Keratinocyte (primary cell): ENCODE measurements around the gene LRR1.

Experiments used
- EZH2 ChIP-seq: IDR thresholded peaks from one replicate; pipeline ENCODE4 v1.6.1; 2012; ENCODE audit warnings: inconsistent platforms, mild to moderate bottlenecking, low read length, moderate library complexity
- TF ChIP-seq, protein P1 (sequence below), 3 experiments: IDR thresholded peaks in 1 of 3; conservative IDR thresholded peaks in 1 of 3; optimal IDR thresholded peaks in 1 of 3; 2 replicates in 2 of 3; 3 replicates in 1 of 3; pipeline versions ENCODE3 to v1.5.1; 2011; ENCODE audit warnings: low read length in 3 of 3, mild to moderate bottlenecking in 3 of 3, moderate library complexity in 2 of 3, control low read depth in 1 of 3, inconsistent platforms in 1 of 3; ENCODE audit not compliant: insufficient read depth in 2 of 3; ENCODE audit errors: extremely low read depth in 1 of 3

DNA sequence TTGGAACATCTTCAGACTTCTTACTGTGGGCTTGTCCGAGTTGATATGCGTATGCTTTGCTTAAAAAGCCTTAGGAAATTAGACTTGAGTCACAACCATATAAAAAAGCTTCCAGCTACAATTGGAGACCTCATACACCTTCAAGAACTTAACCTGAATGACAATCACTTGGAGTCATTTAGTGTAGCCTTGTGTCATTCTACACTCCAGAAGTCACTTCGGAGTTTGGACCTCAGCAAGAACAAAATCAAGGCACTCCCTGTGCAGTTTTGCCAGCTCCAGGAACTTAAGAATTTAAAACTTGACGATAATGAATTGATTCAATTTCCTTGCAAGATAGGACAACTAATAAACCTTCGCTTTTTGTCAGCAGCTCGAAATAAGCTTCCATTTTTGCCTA is 8.8 kb downstream of the LRR1 start:
- TF ChIP-seq, protein P1, sequence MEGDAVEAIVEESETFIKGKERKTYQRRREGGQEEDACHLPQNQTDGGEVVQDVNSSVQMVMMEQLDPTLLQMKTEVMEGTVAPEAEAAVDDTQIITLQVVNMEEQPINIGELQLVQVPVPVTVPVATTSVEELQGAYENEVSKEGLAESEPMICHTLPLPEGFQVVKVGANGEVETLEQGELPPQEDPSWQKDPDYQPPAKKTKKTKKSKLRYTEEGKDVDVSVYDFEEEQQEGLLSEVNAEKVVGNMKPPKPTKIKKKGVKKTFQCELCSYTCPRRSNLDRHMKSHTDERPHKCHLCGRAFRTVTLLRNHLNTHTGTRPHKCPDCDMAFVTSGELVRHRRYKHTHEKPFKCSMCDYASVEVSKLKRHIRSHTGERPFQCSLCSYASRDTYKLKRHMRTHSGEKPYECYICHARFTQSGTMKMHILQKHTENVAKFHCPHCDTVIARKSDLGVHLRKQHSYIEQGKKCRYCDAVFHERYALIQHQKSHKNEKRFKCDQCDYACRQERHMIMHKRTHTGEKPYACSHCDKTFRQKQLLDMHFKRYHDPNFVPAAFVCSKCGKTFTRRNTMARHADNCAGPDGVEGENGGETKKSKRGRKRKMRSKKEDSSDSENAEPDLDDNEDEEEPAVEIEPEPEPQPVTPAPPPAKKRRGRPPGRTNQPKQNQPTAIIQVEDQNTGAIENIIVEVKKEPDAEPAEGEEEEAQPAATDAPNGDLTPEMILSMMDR (optimal IDR thresholded peaks at IDR 0.05 in 1 of 3, IDR thresholded peaks at IDR 0.05 in 1 of 3, conservative IDR thresholded peaks at IDR 0.05 in 1 of 3; ENCODE audit: extremely low read depth in 1 of 3, insufficient read depth in 2 of 3, low read length in 3 of 3), result no peak
- TF ChIP-seq EZH2, result no peak
